ENCODE measurements around the gene AREL1.
A peak's percentile ranks its signal among the peaks of the same experiment; 100 is the strongest.

Gene AREL1

GRCh38 chr14:74669846-74670245 is 43.0 kb downstream of the AREL1 start:
- H2BK120ac ChIP-seq (ENCODE audit: insufficient read depth, low read length, poor library complexity): no peak overlapping the region
- no CpG with 5 or more reads among the region's 10 CpGs for WGBS (ENCODE audit: extremely low coverage, insufficient coverage, insufficient read length)
- H3K9me3 ChIP-seq (ENCODE audit: insufficient read depth, low read depth, low read length): no peaks in the 10 kb centered on the region
- H3K4me2 ChIP-seq (ENCODE audit: low read length): no peak overlapping the region
- no peak overlapping the region for H3K14ac ChIP-seq (ENCODE audit: low read length)
- H4K91ac ChIP-seq (ENCODE audit: low read depth, low read length): no peak overlapping the region
- H3K4ac ChIP-seq (ENCODE audit: low read depth, low read length): no peak overlapping the region
- H3K27ac ChIP-seq (ENCODE audit: low read depth, low read length): no peak overlapping the region
- H3K9ac ChIP-seq (ENCODE audit: low read length): no peak overlapping the region
- no peak overlapping the region for H2AK5ac ChIP-seq (ENCODE audit: low read length)
- H3K27me3 ChIP-seq (ENCODE audit: insufficient read depth, low read length): no peaks in the 10 kb centered on the region
- H3K79me2 ChIP-seq (ENCODE audit: control insufficient read depth, insufficient read depth, low read length, poor library complexity): no peaks in the 10 kb centered on the region
- H2AFZ ChIP-seq (ENCODE audit: insufficient read depth, low read length, poor library complexity): no peak overlapping the region
- no peaks in the 10 kb centered on the region for H3K4me1 ChIP-seq (ENCODE audit: control insufficient read depth in 1 of 2, insufficient read depth in 2 of 2, low read length in 2 of 2)
- no peak overlapping the region for H2BK5ac ChIP-seq (ENCODE audit: low read depth, low read length, poor library complexity)
- no peak overlapping the region for H3K23ac ChIP-seq (ENCODE audit: low read length)
- H4K8ac ChIP-seq (ENCODE audit: low read depth, low read length): no peak overlapping the region
- H2BK12ac ChIP-seq (ENCODE audit: low read length): no peak overlapping the region
- H3K18ac ChIP-seq (ENCODE audit: low read length): no peak overlapping the region
- no peak overlapping the region for H4K12ac ChIP-seq (ENCODE audit: low read depth, low read length)
- H3K36me3 ChIP-seq (ENCODE audit: control insufficient read depth in 1 of 2, insufficient read depth in 2 of 2, low read length in 2 of 2): peaks cover 17 to 35% of the 10 kb centered on the region in 2 experiments
- no peak for DNase-seq
- no peaks in the 10 kb centered on the region for H3K79me1 ChIP-seq (ENCODE audit: low read length)
- H3K4me3 ChIP-seq (ENCODE audit: low read depth, low read length): no peak overlapping the region

- no peak overlapping the region for H3K4ac ChIP-seq (ENCODE audit: low read depth, low read length)
- H3K14ac ChIP-seq (ENCODE audit: low read length): no peak overlapping the region
- H4K12ac ChIP-seq (ENCODE audit: low read depth, low read length): no peak overlapping the region
- H2BK120ac ChIP-seq (ENCODE audit: insufficient read depth, low read length, poor library complexity): no peak overlapping the region
- no peak overlapping the region for H2BK12ac ChIP-seq (ENCODE audit: low read length)
- H3K9ac ChIP-seq (ENCODE audit: low read length): no peak overlapping the region
- H2BK5ac ChIP-seq (ENCODE audit: low read depth, low read length, poor library complexity): no peak overlapping the region
- no peak overlapping the region for H3K23ac ChIP-seq (ENCODE audit: low read length)
- peaks cover 17 to 34% of the 10 kb centered on the region in 2 experiments for H3K36me3 ChIP-seq (ENCODE audit: control insufficient read depth in 1 of 2, insufficient read depth in 2 of 2, low read length in 2 of 2)
- no peaks in the 10 kb centered on the region for H3K9me3 ChIP-seq (ENCODE audit: insufficient read depth, low read depth, low read length)
- no peak overlapping the region for H2AFZ ChIP-seq (ENCODE audit: insufficient read depth, low read length, poor library complexity)
- no peak overlapping the region for H3K4me2 ChIP-seq (ENCODE audit: low read length)
- H3K4me3 ChIP-seq (ENCODE audit: low read depth, low read length): no peak overlapping the region
- no peak overlapping the region for H4K8ac ChIP-seq (ENCODE audit: low read depth, low read length)
- H4K91ac ChIP-seq (ENCODE audit: low read depth, low read length): no peak overlapping the region
- H3K4me1 ChIP-seq (ENCODE audit: control insufficient read depth in 1 of 2, insufficient read depth in 2 of 2, low read length in 2 of 2): no peaks in the 10 kb centered on the region
- no peak for DNase-seq
- H3K79me1 ChIP-seq (ENCODE audit: low read length): no peaks in the 10 kb centered on the region
- no peaks in the 10 kb centered on the region for H3K79me2 ChIP-seq (ENCODE audit: control insufficient read depth, insufficient read depth, low read length, poor library complexity)
- WGBS (ENCODE audit: extremely low coverage, insufficient coverage, insufficient read length): no CpG with 5 or more reads among the region's 1 CpG
- H3K27ac ChIP-seq (ENCODE audit: low read depth, low read length): no peak overlapping the region
- no peak overlapping the region for H2AK5ac ChIP-seq (ENCODE audit: low read length)
- H3K27me3 ChIP-seq (ENCODE audit: insufficient read depth, low read length): no peaks in the 10 kb centered on the region
- no peak overlapping the region for H3K18ac ChIP-seq (ENCODE audit: low read length)
Observed at GRCh38 chr14:74669256-74669655, 43.6 kb downstream of the AREL1 start.

- Histone ChIP-seq H2BK12ac (ENCODE audit: low read length) (no peak overlapping the region), H3K27me3 (ENCODE audit: insufficient read depth, low read length) (no peaks in the 10 kb centered on the region), H3K4ac (ENCODE audit: low read depth, low read length) (no peak overlapping the region), H3K14ac (ENCODE audit: low read length) (no peak overlapping the region), H2AFZ (ENCODE audit: insufficient read depth, low read length, poor library complexity) (no peak overlapping the region), H3K27ac (ENCODE audit: low read depth, low read length) (no peak overlapping the region), H3K79me1 (ENCODE audit: low read length) (no peaks in the 10 kb centered on the region), H2BK5ac (ENCODE audit: low read depth, low read length, poor library complexity) (no peak overlapping the region), H3K79me2 (ENCODE audit: control insufficient read depth, insufficient read depth, low read length, poor library complexity) (no peaks in the 10 kb centered on the region), H3K23ac (ENCODE audit: low read length) (no peak overlapping the region), H4K8ac (ENCODE audit: low read depth, low read length) (no peak overlapping the region), H4K91ac (ENCODE audit: low read depth, low read length) (no peak overlapping the region), H2AK5ac (ENCODE audit: low read length) (no peak overlapping the region), H3K36me3 (ENCODE audit: control insufficient read depth in 1 of 2, insufficient read depth in 2 of 2, low read length in 2 of 2) (peaks cover 24 to 44% of the 10 kb centered on the region in 2 experiments), H3K4me3 (ENCODE audit: low read depth, low read length) (no peak overlapping the region), H3K18ac (ENCODE audit: low read length) (no peak overlapping the region), H3K9me3 (ENCODE audit: insufficient read depth, low read depth, low read length) (no peaks in the 10 kb centered on the region), H2BK120ac (ENCODE audit: insufficient read depth, low read length, poor library complexity) (no peak overlapping the region), H3K4me2 (ENCODE audit: low read length) (no peak overlapping the region), H4K12ac (ENCODE audit: low read depth, low read length) (no peak overlapping the region), H3K4me1 (ENCODE audit: control insufficient read depth in 1 of 2, insufficient read depth in 2 of 2, low read length in 2 of 2) (no peaks in the 10 kb centered on the region), H3K9ac (ENCODE audit: low read length) (no peak overlapping the region)
- DNase-seq: peak in 1 of 2 donors; percentile 4
- WGBS (ENCODE audit: extremely low coverage, insufficient coverage, insufficient read length): no CpG with 5 or more reads among the region's 1 CpG
Observed at GRCh38 chr14:74667758-74668157, 45.1 kb downstream of the AREL1 start.

GRCh38 chr14:74664717-74665116 is 48.2 kb downstream of the AREL1 start:
- H3K9me3 ChIP-seq (ENCODE audit: insufficient read depth, low read depth, low read length): no peaks in the 10 kb centered on the region
- H2AFZ ChIP-seq (ENCODE audit: insufficient read depth, low read length, poor library complexity): no peak overlapping the region
- no peak overlapping the region for H2BK12ac ChIP-seq (ENCODE audit: low read length)
- H3K4me2 ChIP-seq (ENCODE audit: low read length): no peak overlapping the region
- no peaks in the 10 kb centered on the region for H3K4me1 ChIP-seq (ENCODE audit: control insufficient read depth in 1 of 2, insufficient read depth in 2 of 2, low read length in 2 of 2)
- no peak overlapping the region for H3K18ac ChIP-seq (ENCODE audit: low read length)
- H2AK5ac ChIP-seq (ENCODE audit: low read length): no peak overlapping the region
- H3K9ac ChIP-seq (ENCODE audit: low read length): no peak overlapping the region
- no peak overlapping the region for H4K8ac ChIP-seq (ENCODE audit: low read depth, low read length)
- no peak overlapping the region for H3K4me3 ChIP-seq (ENCODE audit: low read depth, low read length)
- no peak overlapping the region for H2BK120ac ChIP-seq (ENCODE audit: insufficient read depth, low read length, poor library complexity)
- H4K91ac ChIP-seq (ENCODE audit: low read depth, low read length): no peak overlapping the region
- H3K27ac ChIP-seq (ENCODE audit: low read depth, low read length): no peak overlapping the region
- no peak for DNase-seq
- no peak overlapping the region for H2BK5ac ChIP-seq (ENCODE audit: low read depth, low read length, poor library complexity)
- H4K12ac ChIP-seq (ENCODE audit: low read depth, low read length): no peak overlapping the region
- no peaks in the 10 kb centered on the region for H3K79me1 ChIP-seq (ENCODE audit: low read length)
- no peaks in the 10 kb centered on the region for H3K79me2 ChIP-seq (ENCODE audit: control insufficient read depth, insufficient read depth, low read length, poor library complexity)
- no peak overlapping the region for H3K4ac ChIP-seq (ENCODE audit: low read depth, low read length)
- no peak overlapping the region for H3K14ac ChIP-seq (ENCODE audit: low read length)
- H3K36me3 ChIP-seq (ENCODE audit: control insufficient read depth in 1 of 2, insufficient read depth in 2 of 2, low read length in 2 of 2): peaks cover 21 to 41% of the 10 kb centered on the region in 2 experiments
- no peak overlapping the region for H3K23ac ChIP-seq (ENCODE audit: low read length)
- no CpG with 5 or more reads among the region's 2 CpGs for WGBS (ENCODE audit: extremely low coverage, insufficient coverage, insufficient read length)
- H3K27me3 ChIP-seq (ENCODE audit: insufficient read depth, low read length): no peaks in the 10 kb centered on the region

Measured in trophoblast cell (in vitro differentiated cells and primary cell).